ENCODE data around the gene NATD1.

Gene NATD1

DNA sequence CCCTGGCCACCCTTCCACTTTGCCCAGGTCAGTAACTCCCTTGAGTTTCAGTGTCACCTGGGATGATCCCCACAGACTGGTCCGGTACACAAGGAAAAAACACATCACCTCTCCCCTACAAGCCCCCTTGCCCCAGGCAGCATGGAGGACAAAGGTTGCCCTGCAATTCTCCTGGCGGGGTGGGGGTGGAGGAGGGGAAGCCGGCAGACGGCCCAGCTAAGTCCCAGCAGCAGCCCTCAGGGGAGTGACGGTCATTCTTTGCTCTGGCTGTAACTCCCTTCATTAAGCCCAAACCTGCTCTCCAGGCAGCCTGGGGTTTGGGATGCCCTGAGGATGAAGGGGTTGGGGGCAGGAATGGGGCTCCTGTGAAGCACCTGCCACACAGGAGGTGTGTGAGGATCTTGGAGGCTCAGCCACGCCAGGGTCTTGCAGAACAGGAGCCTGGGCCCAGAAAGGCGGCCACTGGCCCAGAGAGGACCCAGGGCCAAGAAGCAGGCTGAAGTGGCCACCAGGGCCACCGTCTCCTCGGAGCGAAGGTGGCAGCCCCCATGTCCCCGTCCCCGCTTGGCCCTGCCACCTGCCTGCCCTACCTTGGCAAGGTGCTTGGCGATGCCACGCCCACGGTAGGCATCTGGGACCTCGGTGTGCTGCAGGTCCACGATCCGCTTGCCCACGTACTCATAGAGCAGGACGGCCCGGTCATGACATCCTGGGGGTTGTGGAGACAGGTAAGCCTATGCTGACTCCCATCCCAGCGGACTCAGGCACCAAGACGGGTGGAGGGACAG lies 9.5 kb downstream of the NATD1 start:
- no peak overlapping the region for H3K27ac ChIP-seq (ENCODE audit: low read length)
- WGBS (ENCODE audit: insufficient coverage, insufficient read length): no CpG with 5 or more reads among the region's 23 CpGs
- DNase-seq (ENCODE audit: low read depth, low spot score): no peak
- H3K4me3 ChIP-seq (ENCODE audit: low read length): no peak overlapping the region
- H3K36me3 ChIP-seq (ENCODE audit: control insufficient read depth, insufficient read depth, low read length): no peaks in the 10 kb centered on the region
- H3K9me3 ChIP-seq (ENCODE audit: control insufficient read depth, insufficient read depth, low read length): no peaks in the 10 kb centered on the region
- no peaks in the 10 kb centered on the region for H3K27me3 ChIP-seq (ENCODE audit: control insufficient read depth, insufficient read depth, low read length)
- peaks cover 5% of the 10 kb centered on the region; the same call in 1 of the 2 replicates for H3K4me1 ChIP-seq (ENCODE audit: control insufficient read depth, insufficient read depth, low read length)

DNA sequence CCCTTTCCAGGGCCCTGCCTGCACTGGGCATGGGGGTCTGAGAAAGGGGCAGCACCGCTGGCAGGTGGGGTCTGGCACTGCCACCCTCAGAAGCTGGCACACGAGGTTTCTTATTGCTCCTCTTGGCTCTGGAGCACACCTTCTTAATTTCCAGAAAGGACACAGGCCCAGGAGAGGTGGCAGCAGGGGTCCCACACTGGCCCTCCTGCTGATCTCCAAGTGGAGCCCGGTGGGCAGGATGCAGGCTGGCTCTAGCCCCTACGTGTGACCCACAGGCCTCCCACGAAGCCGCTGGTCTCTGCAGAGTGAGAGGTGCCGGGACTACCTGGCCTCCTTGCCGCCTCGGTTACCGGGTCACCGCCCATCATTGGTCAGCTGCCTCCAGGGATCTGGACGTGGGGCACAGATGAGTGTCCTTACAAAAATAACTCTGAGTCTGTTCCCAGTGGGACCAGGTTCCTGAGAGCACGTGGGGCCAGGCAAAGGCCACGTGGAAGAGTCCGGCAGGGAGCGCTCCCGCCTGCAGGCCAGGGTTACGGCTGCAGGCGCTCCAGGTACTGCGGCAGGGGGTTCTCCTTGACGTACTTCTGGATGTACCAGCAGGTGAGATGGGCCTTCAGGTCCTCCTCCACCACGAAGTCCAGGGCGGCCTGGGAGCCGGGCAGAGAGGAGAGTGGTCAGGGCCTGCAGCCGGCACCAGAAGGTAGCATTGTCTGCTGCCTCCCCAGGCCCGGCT lies 10.3 kb downstream of the NATD1 start:
- DNase-seq (ENCODE audit: low read depth, low spot score): no peak
- no peaks in the 10 kb centered on the region for H3K27me3 ChIP-seq (ENCODE audit: control insufficient read depth, insufficient read depth, low read length)
- no peak overlapping the region for H3K27ac ChIP-seq (ENCODE audit: low read length)
- WGBS (ENCODE audit: insufficient coverage, insufficient read length): no CpG with 5 or more reads among the region's 26 CpGs
- H3K9me3 ChIP-seq (ENCODE audit: control insufficient read depth, insufficient read depth, low read length): no peaks in the 10 kb centered on the region
- peaks cover 5% of the 10 kb centered on the region; the same call in 1 of the 2 replicates for H3K4me1 ChIP-seq (ENCODE audit: control insufficient read depth, insufficient read depth, low read length)
- H3K4me3 ChIP-seq (ENCODE audit: low read length): no peak overlapping the region
- no peaks in the 10 kb centered on the region for H3K36me3 ChIP-seq (ENCODE audit: control insufficient read depth, insufficient read depth, low read length)

DNA sequence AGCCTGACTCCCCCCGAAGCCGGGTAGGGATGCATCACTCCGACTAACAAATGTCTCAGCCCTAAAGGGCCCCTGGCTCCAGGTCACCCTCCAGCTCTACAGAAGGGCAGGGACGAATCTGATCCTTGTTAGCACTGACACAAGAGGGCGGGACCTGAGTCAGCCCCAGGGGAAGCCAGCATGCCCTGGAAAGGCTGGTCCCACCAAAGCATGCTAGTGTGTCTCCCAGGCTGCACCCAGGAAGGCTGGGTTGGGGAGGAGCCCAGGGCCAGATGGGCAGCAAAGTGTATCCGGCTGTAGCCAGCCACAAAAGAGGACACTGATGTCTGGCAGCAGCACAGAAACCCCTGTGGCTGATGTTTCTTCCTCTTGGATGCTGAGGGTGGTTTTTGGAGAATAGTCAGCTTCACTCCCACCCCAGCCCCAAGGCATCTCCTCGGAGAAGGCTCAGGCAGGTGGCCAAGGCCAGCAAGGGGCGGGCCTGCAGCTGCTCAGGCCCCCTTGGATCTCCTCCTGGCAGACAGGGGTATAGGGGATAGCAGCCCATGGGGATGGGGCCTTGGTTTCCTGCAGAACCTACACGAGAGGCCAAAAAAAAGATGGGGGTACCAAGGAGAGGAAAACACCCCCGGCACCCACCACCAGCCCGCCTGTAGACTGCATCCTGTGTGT lies 11.0 kb downstream of the NATD1 start:
- peaks cover 5% of the 10 kb centered on the region; the same call in 1 of the 2 replicates for H3K4me1 ChIP-seq (ENCODE audit: control insufficient read depth, insufficient read depth, low read length)
- no CpG with 5 or more reads among the region's 11 CpGs for WGBS (ENCODE audit: insufficient coverage, insufficient read length)
- DNase-seq (ENCODE audit: low read depth, low spot score): no peak

DNA sequence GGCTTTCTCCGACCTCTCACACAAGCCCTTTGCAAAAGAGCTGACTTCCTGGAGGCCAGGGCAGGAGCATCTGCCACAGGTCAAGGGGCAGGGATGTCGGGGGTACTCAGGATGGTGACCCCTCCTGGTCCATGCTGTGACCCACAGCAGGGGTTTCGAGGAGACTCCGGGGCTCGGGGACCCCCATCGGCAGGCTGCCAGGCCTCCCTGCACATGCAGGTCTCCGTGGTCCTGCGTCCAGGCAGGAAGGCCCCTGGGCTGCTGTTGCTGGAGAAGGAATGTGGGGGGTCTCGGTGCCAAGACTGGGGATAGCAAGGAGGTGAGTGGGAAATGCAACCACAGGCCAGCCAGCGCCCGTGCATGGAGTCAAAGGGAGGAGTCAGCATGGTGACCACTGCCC lies 11.6 kb downstream of the NATD1 start:
- H3K36me3 ChIP-seq (ENCODE audit: control insufficient read depth, insufficient read depth, low read length): no peaks in the 10 kb centered on the region
- no CpG with 5 or more reads among the region's 11 CpGs for WGBS (ENCODE audit: insufficient coverage, insufficient read length)
- no peak for DNase-seq (ENCODE audit: low read depth, low spot score)
- no peaks in the 10 kb centered on the region for H3K9me3 ChIP-seq (ENCODE audit: control insufficient read depth, insufficient read depth, low read length)
- no peak overlapping the region for H3K4me3 ChIP-seq (ENCODE audit: low read length)
- no peak overlapping the region for H3K27ac ChIP-seq (ENCODE audit: low read length)
- no peaks in the 10 kb centered on the region for H3K27me3 ChIP-seq (ENCODE audit: control insufficient read depth, insufficient read depth, low read length)
- H3K4me1 ChIP-seq (ENCODE audit: control insufficient read depth, insufficient read depth, low read length): peaks cover 5% of the 10 kb centered on the region; the same call in 1 of the 2 replicates

More for the DNA sequence above, 11.0 kb downstream of the NATD1 start:
- Histone ChIP-seq H3K27me3 (ENCODE audit: control insufficient read depth, insufficient read depth, low read length) (no peaks in the 10 kb centered on the region), H3K9me3 (ENCODE audit: control insufficient read depth, insufficient read depth, low read length) (no peaks in the 10 kb centered on the region), H3K27ac (ENCODE audit: low read length) (no peak overlapping the region), H3K36me3 (ENCODE audit: control insufficient read depth, insufficient read depth, low read length) (no peaks in the 10 kb centered on the region), H3K4me3 (ENCODE audit: low read length) (no peak overlapping the region)

DNA sequence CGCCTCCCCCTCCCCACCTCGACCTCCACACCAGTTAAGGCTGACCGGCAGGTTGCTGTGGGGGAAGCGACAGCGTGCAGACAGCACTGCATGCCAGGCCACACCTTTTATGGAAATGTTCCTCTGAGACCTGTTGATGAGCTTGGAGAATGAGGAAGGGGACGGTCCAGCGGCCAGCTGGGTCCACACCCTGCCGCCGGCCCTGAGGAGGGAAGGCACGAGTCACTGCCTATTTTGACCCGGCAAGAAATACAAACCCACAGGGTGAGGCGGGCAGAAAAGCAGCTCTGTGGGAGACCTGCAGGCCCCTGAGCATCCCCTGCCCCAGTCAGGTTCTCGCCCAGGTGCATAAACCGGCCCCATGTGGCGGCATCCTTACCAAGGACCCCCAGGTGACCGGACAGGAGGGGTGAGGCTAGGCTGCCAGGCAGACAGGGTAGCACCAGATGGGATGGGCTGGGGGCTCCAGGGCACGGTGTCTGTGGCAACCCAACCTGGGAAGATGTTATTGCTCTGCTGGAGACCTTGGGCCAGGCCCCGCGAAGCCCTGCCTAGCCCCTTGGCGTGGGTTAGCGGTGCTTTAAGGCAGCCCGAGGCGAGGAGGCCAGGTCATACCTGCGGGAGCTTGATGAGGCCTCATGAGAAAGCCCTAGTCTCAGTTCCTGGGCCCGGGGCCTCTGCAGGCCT lies 12.7 kb downstream of the NATD1 start:
- no peaks in the 10 kb centered on the region for H3K36me3 ChIP-seq (ENCODE audit: control insufficient read depth, insufficient read depth, low read length)
- WGBS (ENCODE audit: insufficient coverage, insufficient read length): no CpG with 5 or more reads among the region's 25 CpGs
- DNase-seq (ENCODE audit: low read depth, low spot score): no peak
- H3K4me3 ChIP-seq (ENCODE audit: low read length): no peak overlapping the region
- no peak overlapping the region for H3K27ac ChIP-seq (ENCODE audit: low read length)
- no peaks in the 10 kb centered on the region for H3K27me3 ChIP-seq (ENCODE audit: control insufficient read depth, insufficient read depth, low read length)
- H3K4me1 ChIP-seq (ENCODE audit: control insufficient read depth, insufficient read depth, low read length): peaks cover 3% of the 10 kb centered on the region; the same call in 1 of the 2 replicates
- H3K9me3 ChIP-seq (ENCODE audit: control insufficient read depth, insufficient read depth, low read length): no peaks in the 10 kb centered on the region

DNA sequence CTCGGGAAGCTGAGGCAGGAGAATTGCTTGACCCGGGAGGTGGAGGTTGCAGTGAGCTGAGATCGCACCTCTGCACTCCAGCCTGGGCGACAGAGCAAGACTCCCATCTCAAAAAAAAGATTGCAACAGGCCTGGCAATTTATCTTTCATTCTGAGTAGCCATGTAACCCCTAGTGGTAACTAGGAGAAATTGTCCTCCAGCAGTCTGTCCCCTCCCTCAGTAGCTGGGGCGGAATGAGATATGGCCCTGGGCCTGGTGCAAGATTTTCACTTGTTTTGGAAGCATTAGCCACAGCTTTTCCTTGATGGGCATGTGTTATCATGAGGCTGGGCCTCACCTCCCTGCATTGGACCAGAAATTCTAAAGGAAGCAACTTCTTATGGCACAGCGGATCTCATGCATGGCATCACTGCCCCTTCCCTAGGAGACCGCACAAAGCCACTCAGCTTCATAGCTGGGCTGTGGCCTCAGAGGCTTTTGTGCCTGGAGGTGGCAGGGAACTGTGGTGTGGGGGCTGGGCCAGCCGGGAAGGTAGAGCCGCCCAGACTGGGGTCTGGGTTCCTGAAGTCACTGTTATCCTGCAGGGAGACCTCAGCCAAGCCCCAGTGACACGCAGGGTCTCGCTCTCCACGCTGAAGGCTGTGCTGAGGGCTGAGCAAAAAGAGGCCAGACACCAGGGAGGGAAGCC lies 13.4 kb downstream of the NATD1 start:
- H3K27ac ChIP-seq (ENCODE audit: low read length): no peak overlapping the region
- no peaks in the 10 kb centered on the region for H3K9me3 ChIP-seq (ENCODE audit: control insufficient read depth, insufficient read depth, low read length)
- no peak overlapping the region for H3K4me3 ChIP-seq (ENCODE audit: low read length)
- no CpG with 5 or more reads among the region's 12 CpGs for WGBS (ENCODE audit: insufficient coverage, insufficient read length)
- no peak for DNase-seq (ENCODE audit: low read depth, low spot score)
- peaks cover 2% of the 10 kb centered on the region; the same call in 1 of the 2 replicates for H3K4me1 ChIP-seq (ENCODE audit: control insufficient read depth, insufficient read depth, low read length)
- H3K27me3 ChIP-seq (ENCODE audit: control insufficient read depth, insufficient read depth, low read length): no peaks in the 10 kb centered on the region
- no peaks in the 10 kb centered on the region for H3K36me3 ChIP-seq (ENCODE audit: control insufficient read depth, insufficient read depth, low read length)

DNA sequence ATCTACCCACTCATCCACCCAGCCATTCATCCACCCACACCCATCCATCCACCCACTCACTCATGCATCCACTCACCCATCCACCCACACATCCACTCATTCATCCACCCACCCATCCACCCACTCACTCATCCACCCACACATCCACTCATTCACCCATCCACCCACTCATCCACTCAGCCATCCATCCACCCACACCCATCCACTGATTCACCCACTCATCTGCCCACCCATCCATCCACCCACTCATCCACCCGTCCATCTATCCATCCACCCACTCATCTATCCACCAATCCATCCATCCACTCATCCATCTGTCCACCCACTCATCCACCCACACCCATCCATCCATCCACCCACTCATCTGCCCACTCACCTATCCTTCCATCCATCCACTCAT lies 17.3 kb downstream of the NATD1 start:
- no peak overlapping the region for H3K27ac ChIP-seq (ENCODE audit: low read length)
- H3K36me3 ChIP-seq (ENCODE audit: control insufficient read depth, insufficient read depth, low read length): no peaks in the 10 kb centered on the region
- no peaks in the 10 kb centered on the region for H3K9me3 ChIP-seq (ENCODE audit: control insufficient read depth, insufficient read depth, low read length)

DNA sequence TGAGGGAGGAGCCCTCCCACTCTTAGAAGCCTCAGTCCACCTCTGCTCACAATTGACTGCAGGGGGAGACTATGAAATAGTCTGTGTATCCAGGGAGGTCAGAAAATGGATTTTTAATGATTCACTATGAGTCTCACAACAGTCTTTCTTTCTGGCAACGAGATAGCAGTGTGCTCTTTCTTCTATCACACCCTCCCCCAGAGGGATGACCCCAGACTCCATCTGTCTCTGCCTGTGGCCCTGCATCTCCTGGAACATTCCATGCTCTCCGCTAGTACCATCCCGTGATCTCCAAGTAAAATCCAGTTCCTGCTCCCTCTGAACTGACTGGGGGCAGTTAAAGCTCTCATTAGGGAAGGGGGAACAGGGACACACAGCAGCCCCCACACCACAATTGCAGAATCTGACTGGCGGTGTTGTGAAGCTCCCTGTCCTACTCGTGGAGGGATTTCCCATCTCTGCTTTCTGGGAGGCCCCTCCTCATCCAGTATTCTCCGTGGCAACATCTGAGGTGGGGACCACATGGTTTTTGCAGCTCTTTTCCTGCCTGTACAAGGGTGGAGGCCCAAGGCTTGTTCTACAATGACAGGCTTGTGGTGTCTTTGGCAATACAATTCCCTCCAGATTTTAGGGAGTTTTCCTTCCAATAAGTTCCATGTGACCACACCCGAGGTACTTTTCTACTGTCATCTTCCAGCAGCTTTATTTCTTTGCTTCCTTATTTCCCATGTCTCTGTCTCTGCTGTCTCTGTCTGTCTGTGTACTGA lies 19.4 kb downstream of the NATD1 start:
- DNase-seq (ENCODE audit: low read depth, low spot score): no peak
- no CpG with 5 or more reads among the region's 7 CpGs for WGBS (ENCODE audit: insufficient coverage, insufficient read length)

More for the DNA sequence above, 17.3 kb downstream of the NATD1 start:
- DNase-seq (ENCODE audit: low read depth, low spot score): no peak
- no CpG with 5 or more reads among the region's 1 CpG for WGBS (ENCODE audit: insufficient coverage, insufficient read length)
- peaks cover 2% of the 10 kb centered on the region; the same call in 1 of the 2 replicates for H3K4me1 ChIP-seq (ENCODE audit: control insufficient read depth, insufficient read depth, low read length)
- H3K4me3 ChIP-seq (ENCODE audit: low read length): no peak overlapping the region
- no peaks in the 10 kb centered on the region for H3K27me3 ChIP-seq (ENCODE audit: control insufficient read depth, insufficient read depth, low read length)

DNA sequence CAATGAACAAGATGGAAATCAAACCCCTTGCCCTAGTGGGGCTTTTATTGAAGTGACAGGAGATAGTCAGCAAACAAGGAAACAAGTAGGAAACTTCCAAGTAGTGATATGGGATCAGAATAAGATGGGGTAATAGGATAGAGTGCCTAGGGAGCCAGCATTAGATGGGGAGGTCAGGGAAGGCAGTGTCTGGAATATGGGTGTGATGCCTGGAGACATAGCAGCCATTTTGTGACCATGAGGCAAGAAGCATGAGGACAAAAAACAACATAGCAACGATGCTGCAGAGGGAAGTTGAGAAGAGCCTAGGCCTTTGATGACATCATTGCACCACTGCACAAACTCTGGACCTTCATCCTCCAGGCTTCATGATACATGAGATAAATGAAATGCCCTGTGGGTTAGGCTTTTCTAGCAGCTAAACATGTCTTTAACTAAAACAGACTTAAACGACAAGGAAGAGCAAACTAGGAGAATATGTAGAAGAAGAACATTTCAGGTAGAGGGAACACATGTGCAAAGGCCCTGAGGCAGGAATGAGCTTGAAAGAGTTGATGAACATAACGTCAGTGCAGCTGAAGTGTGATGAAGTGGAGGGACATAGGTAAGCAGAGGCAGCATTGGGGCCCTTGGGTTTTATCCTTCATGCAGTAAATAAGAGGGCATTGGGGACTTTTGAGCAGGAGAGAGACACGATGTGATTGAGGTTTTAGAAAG lies 21.0 kb downstream of the NATD1 start:
- Histone ChIP-seq H3K36me3 (ENCODE audit: control insufficient read depth, insufficient read depth, low read length) (no peaks in the 10 kb centered on the region), H3K27me3 (ENCODE audit: control insufficient read depth, insufficient read depth, low read length) (no peaks in the 10 kb centered on the region), H3K27ac (ENCODE audit: low read length) (no peak overlapping the region), H3K9me3 (ENCODE audit: control insufficient read depth, insufficient read depth, low read length) (no peaks in the 10 kb centered on the region), H3K4me3 (ENCODE audit: low read length) (no peak overlapping the region), H3K4me1 (ENCODE audit: control insufficient read depth, insufficient read depth, low read length) (no peaks in the 10 kb centered on the region)
- no peak for DNase-seq (ENCODE audit: low read depth, low spot score)
- WGBS (ENCODE audit: insufficient coverage, insufficient read length): no CpG with 5 or more reads among the region's 4 CpGs

More for the DNA sequence above, 19.4 kb downstream of the NATD1 start:
- no peak overlapping the region for H3K27ac ChIP-seq (ENCODE audit: low read length)
- H3K4me1 ChIP-seq (ENCODE audit: control insufficient read depth, insufficient read depth, low read length): no peaks in the 10 kb centered on the region
- no peaks in the 10 kb centered on the region for H3K9me3 ChIP-seq (ENCODE audit: control insufficient read depth, insufficient read depth, low read length)
- no peaks in the 10 kb centered on the region for H3K27me3 ChIP-seq (ENCODE audit: control insufficient read depth, insufficient read depth, low read length)
- no peaks in the 10 kb centered on the region for H3K36me3 ChIP-seq (ENCODE audit: control insufficient read depth, insufficient read depth, low read length)
- H3K4me3 ChIP-seq (ENCODE audit: low read length): no peak overlapping the region
